HCT116 (cell line): ENCODE results near the gene IQGAP3. TPM values are rescaled to one million over a fixed set of nuclear protein-coding genes. Genes with fewer than 3 reads are reported as not detected.

Experiments
- ATAC-seq: fragments of 200-7000 bp; cut with Tn5 transposase; 2 replicates; pipeline ENCODE4 v1.9.1; 2020; ENCODE audit warnings: mild to moderate bottlenecking, moderate library complexity
- BruUV-seq: library from RNA; stranded (reverse); fragments of 400-500 nt; replicated peaks from 2 replicates; lab custom pipeline; 2021; lab: Mats Ljungman, UMichigan
- CTCF ChIA-PET: fragments of 300-600 bp; sonication (Branson Sonifier 250); formaldehyde crosslinking; loops from one replicate; lab custom pipeline; 2021; ENCODE audit warnings: antibody characterized with exemption; lab: Charles Lee
- POLR2A ChIA-PET: fragments of 300-600, 350-600 bp; sonication (Branson Sonifier 250); formaldehyde crosslinking; loops from one replicate; lab custom pipeline; 2021; ENCODE audit warnings: antibody characterized with exemption; lab: Charles Lee
- RAD21 ChIA-PET, 2 experiments: fragments of 300-600 bp; sonication (Branson Sonifier 250); formaldehyde crosslinking; loops; one replicate each; lab custom pipeline; 2023; ENCODE audit warnings: low total read pairs in 2 of 2; ENCODE audit not compliant: uncharacterized antibody in 2 of 2, unreplicated experiment in 2 of 2, low non-redundant PET in 1 of 2; lab: Charles Lee
- DNase-seq: peaks from one replicate; pipeline ENCODE4 v3.0.0-alpha.2; 2010; ENCODE audit warnings: low read depth, low spot score
- H2AFZ ChIP-seq: fragments of 200-600 bp; shearing (Covaris generic), sonication (generic); 2 replicates; pipeline ENCODE4 v1.6.1; 2017; ENCODE audit warnings: low read depth, mixed run types, mixed read lengths, antibody characterized with exemption, low read length; ENCODE audit not compliant: poor library complexity, severe bottlenecking
- H3K27ac ChIP-seq: 2 replicates; pipeline ENCODE4 v1.5.1; 2012; ENCODE audit warnings: low read depth, low read length
- H3K27me3 ChIP-seq: fragments of 200-600 bp; sonication (generic); 2 replicates; pipeline ENCODE4 v1.6.1; 2016; ENCODE audit warnings: mixed run types, low read length, mixed read lengths; ENCODE audit not compliant: insufficient read depth
- H3K36me3 ChIP-seq, 2 experiments: fragments of 200-500 bp in 1 of 2; fragments of 200-600 bp in 1 of 2; sonication (Bioruptor generic) in 1 of 2; sonication (generic) in 1 of 2; 2 replicates each; pipeline versions ENCODE4 v1.5.1 to v1.6.1; 2014 to 2016; ENCODE audit warnings: low read length in 2 of 2, inconsistent platforms in 1 of 2, mixed read lengths in 1 of 2, mixed run types in 1 of 2; ENCODE audit not compliant: insufficient read depth in 2 of 2, control insufficient read depth in 1 of 2
- H3K4me1 ChIP-seq, 2 experiments: fragments of 200-600 bp in 1 of 2; sonication (generic) in 1 of 2; 2 replicates each; pipeline versions ENCODE4 v1.5.1 to v1.6.1; 2012 to 2017; ENCODE audit warnings: low read length in 2 of 2, inconsistent platforms in 1 of 2, mild to moderate bottlenecking in 1 of 2, mixed read lengths in 1 of 2, mixed run types in 1 of 2, moderate library complexity in 1 of 2; ENCODE audit not compliant: insufficient read depth in 2 of 2, control insufficient read depth in 1 of 2
- H3K4me2 ChIP-seq: fragments of 200-600 bp; sonication (generic); 2 replicates; pipeline ENCODE4 v1.6.1; 2017; ENCODE audit warnings: mixed run types, low read length, mixed read lengths
- H3K4me3 ChIP-seq, 2 experiments: fragments of 200-600 bp in 1 of 2; sonication (generic) in 1 of 2; replicated peaks in 1 of 2; 2 replicates each; pipeline ENCODE4 v1.5.1; 2011 to 2016; ENCODE audit warnings: low read length in 2 of 2, control low read depth in 1 of 2, low read depth in 1 of 2, mild to moderate bottlenecking in 1 of 2, mixed read lengths in 1 of 2, mixed run types in 1 of 2
- H3K79me2 ChIP-seq: fragments of 200-600 bp; sonication (generic); 2 replicates; pipeline ENCODE4 v1.6.1; 2017; ENCODE audit warnings: mild to moderate bottlenecking, mixed run types, low read length, moderate library complexity, mixed read lengths; ENCODE audit not compliant: insufficient read depth
- H3K9ac ChIP-seq: fragments of 200-600 bp; sonication (generic); 2 replicates; pipeline ENCODE4 v1.6.1; 2016; ENCODE audit warnings: low read length, mixed read lengths
- H3K9me2 ChIP-seq: fragments of 200-600 bp; sonication (generic), shearing (Covaris generic); 2 replicates; pipeline ENCODE4 v1.6.1; 2017; ENCODE audit warnings: mixed run types, mild to moderate bottlenecking, moderate library complexity; ENCODE audit not compliant: insufficient read depth
- H3K9me3 ChIP-seq, 2 experiments: fragments of 200-500 bp in 1 of 2; fragments of 200-600 bp in 1 of 2; sonication (Bioruptor generic) in 1 of 2; sonication (generic) in 1 of 2; 2 replicates each; pipeline ENCODE4 v1.6.1; 2014 to 2017; ENCODE audit warnings: low read length in 2 of 2, mixed read lengths in 2 of 2, inconsistent platforms in 1 of 2, low read depth in 1 of 2, mild to moderate bottlenecking in 1 of 2, mixed run types in 1 of 2, moderate library complexity in 1 of 2; ENCODE audit not compliant: control insufficient read depth in 1 of 2, insufficient read depth in 1 of 2
- H4K20me1 ChIP-seq: fragments of 200-600 bp; sonication (generic), shearing (Covaris generic); 2 replicates; pipeline ENCODE4 v1.6.1; 2017; ENCODE audit warnings: mixed run types, mild to moderate bottlenecking, moderate library complexity; ENCODE audit not compliant: insufficient read depth
- CBX3 ChIP-seq: IDR thresholded peaks from 2 replicates; pipeline ENCODE4 v1.6.1; 2012; ENCODE audit warnings: low read depth
- ELF1 ChIP-seq: IDR thresholded peaks from 2 replicates; pipeline ENCODE4 v1.6.1; 2012; ENCODE audit warnings: low read depth, borderline replicate concordance
- EZH2phosphoT487 ChIP-seq: fragments of 200-600 bp; IDR thresholded peaks from 2 replicates; pipeline ENCODE4 v1.6.1; 2018; ENCODE audit warnings: antibody characterized with exemption, borderline replicate concordance
- MAX ChIP-seq: IDR thresholded peaks from 2 replicates; pipeline ENCODE4 v1.6.1; 2012
- POLR2AphosphoS5 ChIP-seq: IDR thresholded peaks from 2 replicates; pipeline ENCODE4 v1.6.1; 2011; ENCODE audit warnings: mild to moderate bottlenecking, low read depth, low read length, moderate library complexity
- SIN3A ChIP-seq: IDR thresholded peaks from 2 replicates; pipeline ENCODE4 v1.6.1; 2012; ENCODE audit warnings: low read depth
- intact Hi-C: fragments of 100-400 bp; cut with micrococcal nuclease; formaldehyde crosslinking; loops from 2 replicates; pipeline ENCODE4 v1.10.0; 2022
- total RNA-seq: library from RNA; stranded (reverse); gene quantifications from one replicate; pipeline ENCODE4 v1.2.1, GENCODE V29; 2021; ENCODE audit not compliant: unreplicated experiment
- TF ChIP-seq, protein P1 (sequence below), 3 experiments: fragments of 200-600 bp in 1 of 3; sonication (generic) in 1 of 3; IDR thresholded peaks in 2 of 3; conservative IDR thresholded peaks in 1 of 3; 2 replicates each; pipeline ENCODE4 v1.5.1; 2012 to 2017; ENCODE audit warnings: low read depth in 2 of 3, low read length in 2 of 3, antibody characterized with exemption in 1 of 3, borderline replicate concordance in 1 of 3, control low read depth in 1 of 3, mild to moderate bottlenecking in 1 of 3, mixed read lengths in 1 of 3, mixed run types in 1 of 3, moderate library complexity in 1 of 3; ENCODE audit not compliant: insufficient read depth in 1 of 3

The IQGAP3 gene
- total RNA-seq, 1 experiment from 2014 or later, result 38.8 TPM

DNA sequence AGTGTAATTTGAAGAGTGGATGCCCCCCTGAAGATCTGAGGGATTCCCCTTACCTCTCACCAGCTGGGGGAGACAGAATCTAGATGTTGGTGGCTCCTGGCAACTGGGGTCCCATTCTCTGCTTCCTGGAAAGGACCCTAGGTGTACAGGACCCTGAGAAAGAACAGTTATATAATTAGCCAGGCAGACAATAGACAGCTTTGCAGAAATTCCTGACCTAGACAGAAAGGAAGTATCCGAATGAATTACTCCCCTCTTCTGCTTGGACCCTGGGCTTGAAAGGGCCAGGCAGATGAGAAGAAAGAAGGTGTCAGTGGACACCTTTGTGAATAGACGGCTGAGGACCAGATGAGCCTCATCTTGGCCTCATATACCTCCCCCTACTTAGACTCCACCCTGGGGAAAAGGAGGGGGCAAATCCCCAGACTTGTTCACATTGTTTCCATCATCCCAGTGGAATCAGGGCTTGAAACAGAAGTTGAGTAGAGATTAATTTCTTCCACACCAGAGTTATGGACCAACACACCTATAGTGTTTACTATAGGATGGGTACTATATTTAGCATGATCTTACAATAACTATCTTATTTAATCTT, 1.8 kb upstream of the IQGAP3 start:
- intact Hi-C loops, result no loop called here
- Histone ChIP-seq H3K4me2 (no peak overlapping the region), H3K4me3 (no peak overlapping the region), H3K27me3 (no peaks in the 10 kb centered on the region), H3K79me2 (peaks cover 26% of the 10 kb centered on the region), H3K9me3 (no peaks in the 10 kb centered on the region), H3K9me2 (no peaks in the 10 kb centered on the region), H3K36me3 (peaks cover 0 to 4% of the 10 kb centered on the region in 2 experiments; a peak in 1 of 4 replicates), H2AFZ (no peak overlapping the region), H3K9ac (no peak overlapping the region), H4K20me1 (no peaks in the 10 kb centered on the region), H3K27ac (no peak overlapping the region), H3K4me1 (peaks cover 9 to 14% of the 10 kb centered on the region in 2 experiments)
- ChIA-PET RAD21 (no interaction called here), CTCF (no interaction called here), POLR2A (no interaction called here)
- no peak for TF ChIP-seq SIN3A
- no peak for TF ChIP-seq CBX3
- no peak for TF ChIP-seq MAX
- no peak for TF ChIP-seq ELF1
- no peak for TF ChIP-seq EZH2phosphoT487
- TF ChIP-seq, protein P1, sequence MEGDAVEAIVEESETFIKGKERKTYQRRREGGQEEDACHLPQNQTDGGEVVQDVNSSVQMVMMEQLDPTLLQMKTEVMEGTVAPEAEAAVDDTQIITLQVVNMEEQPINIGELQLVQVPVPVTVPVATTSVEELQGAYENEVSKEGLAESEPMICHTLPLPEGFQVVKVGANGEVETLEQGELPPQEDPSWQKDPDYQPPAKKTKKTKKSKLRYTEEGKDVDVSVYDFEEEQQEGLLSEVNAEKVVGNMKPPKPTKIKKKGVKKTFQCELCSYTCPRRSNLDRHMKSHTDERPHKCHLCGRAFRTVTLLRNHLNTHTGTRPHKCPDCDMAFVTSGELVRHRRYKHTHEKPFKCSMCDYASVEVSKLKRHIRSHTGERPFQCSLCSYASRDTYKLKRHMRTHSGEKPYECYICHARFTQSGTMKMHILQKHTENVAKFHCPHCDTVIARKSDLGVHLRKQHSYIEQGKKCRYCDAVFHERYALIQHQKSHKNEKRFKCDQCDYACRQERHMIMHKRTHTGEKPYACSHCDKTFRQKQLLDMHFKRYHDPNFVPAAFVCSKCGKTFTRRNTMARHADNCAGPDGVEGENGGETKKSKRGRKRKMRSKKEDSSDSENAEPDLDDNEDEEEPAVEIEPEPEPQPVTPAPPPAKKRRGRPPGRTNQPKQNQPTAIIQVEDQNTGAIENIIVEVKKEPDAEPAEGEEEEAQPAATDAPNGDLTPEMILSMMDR (IDR thresholded peaks at IDR 0.05 in 2 of 3, conservative IDR thresholded peaks at IDR 0.05 in 1 of 3; ENCODE audit: borderline replicate concordance in 1 of 3, insufficient read depth in 1 of 3, low read depth in 2 of 3, low read length in 2 of 3), result peak in 1 of 3 experiments; percentile 5; a peak in 1 of 6 replicates
- TF ChIP-seq POLR2AphosphoS5, result no peak
- no peak for DNase-seq
- ATAC-seq, result no peak
- no TSS peak for BruUV-seq
